GM21528 (cell line): ENCODE measurements around the gene MPO.

ENCODE experiments used
- ATAC-seq: cut with Tn5 transposase; IDR thresholded peaks from one replicate; pipeline ENCODE4 v1.9.1; 2021; ENCODE audit warnings: mild to moderate bottlenecking, moderate library complexity; ENCODE audit not compliant: unreplicated experiment, low FRiP score

The MPO gene

DNA sequence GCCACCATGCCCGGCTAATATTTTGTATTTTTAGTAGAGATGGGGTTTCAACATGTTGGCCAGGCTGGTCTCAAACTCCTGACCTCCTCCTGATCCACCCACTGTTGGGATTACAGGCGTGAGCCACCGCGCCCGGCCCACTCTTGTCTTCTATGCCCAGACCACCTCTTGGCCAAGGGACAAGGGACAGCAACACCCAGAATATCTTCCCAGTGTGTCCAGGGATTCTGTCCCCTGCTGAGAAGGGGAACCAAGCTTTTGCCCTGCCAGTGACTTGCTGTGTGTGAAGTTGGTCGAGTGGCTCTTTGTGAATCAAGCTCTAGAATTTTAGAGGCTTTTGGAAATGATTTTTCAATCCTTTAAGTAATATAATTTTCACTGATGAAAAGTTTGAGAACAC is 1.7 kb upstream of the MPO start:
- ATAC-seq: no peak

DNA sequence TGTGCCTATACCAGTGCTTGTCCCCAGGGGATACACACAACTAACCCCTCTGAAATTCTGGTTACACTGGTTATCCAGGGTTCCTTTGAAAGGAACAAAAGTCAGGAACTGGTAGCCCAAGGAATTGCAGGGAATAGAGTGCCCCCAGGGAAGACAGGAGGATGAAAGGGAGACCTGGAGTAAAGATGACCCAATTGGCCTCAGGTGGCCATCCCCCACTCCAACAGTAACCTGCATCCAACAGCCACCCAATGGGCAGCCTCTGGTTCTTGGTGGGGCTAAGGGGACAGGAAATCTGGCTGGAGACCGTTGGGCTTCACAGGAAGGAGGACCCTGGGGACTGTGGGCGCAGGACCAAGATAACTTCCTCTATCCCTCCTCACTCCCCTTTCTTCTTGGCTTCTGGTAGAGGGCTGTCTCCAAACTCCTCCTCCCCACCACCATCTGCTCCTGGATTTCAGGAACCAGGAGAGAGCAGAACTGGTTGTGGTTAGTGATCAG is 826 bp upstream of the MPO start:
- no peak for ATAC-seq

DNA sequence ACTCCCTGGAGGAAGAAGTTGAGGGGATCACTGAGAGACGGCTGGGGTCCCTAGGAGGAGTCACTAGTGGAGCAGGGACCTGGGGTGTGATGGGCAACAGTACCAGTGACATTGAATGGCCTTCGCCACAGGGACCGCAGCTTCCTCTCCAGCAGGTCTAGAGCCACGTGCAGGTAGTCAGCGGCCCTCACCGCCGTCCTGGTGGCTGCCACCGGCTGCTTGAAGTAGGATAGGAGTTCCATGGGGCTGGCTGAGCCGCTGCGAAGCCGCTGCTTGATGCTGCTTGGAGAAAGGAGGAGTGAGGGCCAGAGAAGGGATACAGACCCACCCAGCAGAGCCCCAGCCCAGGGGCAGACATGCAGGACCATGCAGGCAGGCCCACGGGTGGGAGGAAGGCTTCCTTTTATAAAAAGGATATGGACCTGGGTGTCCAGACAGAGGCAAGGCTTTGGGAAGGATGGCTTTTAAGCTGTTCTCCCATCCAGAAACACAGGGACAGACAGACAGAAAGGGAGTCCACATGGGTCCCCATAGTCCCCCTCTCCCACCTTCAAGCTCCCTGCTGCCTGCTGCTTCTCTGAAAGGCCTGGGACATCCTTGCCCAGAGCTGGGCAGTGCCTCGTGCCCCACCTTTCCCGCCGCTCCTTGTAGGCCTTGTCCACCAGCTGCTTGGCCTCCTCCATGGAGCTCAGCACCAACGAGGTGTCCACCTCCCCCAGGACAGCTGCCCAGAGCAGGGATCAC is 827 bp downstream of the MPO start:
- ATAC-seq: no peak

DNA sequence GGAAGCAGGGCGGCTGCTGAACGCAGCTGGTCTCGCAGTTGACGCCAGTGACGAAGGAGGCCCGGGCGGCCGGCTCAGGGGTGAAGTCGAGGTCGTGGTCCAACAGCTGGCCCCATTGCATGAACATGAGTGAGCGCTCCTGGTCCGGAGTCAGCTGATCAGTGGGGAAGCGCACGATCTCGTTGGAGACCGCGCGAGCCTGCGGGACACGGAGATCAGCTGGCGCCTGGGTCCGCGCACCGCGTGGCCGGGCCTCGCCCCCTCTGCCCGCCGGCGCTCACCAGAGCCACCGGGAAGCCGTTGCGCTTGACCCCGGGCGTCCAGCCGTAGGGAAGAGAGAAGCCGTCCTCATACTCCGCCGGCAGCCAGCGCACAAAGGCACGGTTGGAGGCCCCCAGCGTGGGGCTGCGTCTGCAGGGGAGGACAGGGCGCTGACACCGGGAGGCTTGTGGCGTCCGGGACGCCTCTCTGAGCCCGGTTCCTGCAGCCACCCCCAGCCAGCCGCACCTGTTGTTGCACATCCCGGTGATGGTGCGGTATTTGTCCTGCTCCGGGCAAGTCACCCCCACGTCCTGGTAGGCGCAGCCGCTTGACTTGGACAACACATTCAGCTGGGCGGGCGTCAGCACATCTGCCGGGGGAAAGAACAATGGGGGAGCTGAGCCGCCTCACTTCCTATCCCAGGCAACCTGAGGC is 1.6 kb downstream of the MPO start:
- no peak for ATAC-seq

DNA sequence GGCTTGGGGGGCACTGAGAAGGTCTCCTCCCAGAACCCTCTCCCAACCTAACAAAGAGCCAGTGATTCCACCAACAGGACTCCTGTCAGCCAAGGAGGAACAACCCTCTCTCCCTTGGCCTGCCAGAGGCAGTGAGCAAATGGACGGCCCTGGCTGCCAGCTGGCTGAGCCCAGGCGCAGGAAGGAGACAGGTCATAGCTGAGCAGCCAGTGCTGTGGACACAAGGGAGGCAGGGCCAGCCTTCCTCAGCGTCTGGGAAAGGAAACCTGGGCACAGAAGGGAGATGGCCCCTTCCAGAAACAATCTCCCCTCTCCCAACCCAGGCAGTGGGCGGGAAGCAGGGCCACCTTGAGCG is 2.1 kb downstream of the MPO start:
- ATAC-seq: no peak

DNA sequence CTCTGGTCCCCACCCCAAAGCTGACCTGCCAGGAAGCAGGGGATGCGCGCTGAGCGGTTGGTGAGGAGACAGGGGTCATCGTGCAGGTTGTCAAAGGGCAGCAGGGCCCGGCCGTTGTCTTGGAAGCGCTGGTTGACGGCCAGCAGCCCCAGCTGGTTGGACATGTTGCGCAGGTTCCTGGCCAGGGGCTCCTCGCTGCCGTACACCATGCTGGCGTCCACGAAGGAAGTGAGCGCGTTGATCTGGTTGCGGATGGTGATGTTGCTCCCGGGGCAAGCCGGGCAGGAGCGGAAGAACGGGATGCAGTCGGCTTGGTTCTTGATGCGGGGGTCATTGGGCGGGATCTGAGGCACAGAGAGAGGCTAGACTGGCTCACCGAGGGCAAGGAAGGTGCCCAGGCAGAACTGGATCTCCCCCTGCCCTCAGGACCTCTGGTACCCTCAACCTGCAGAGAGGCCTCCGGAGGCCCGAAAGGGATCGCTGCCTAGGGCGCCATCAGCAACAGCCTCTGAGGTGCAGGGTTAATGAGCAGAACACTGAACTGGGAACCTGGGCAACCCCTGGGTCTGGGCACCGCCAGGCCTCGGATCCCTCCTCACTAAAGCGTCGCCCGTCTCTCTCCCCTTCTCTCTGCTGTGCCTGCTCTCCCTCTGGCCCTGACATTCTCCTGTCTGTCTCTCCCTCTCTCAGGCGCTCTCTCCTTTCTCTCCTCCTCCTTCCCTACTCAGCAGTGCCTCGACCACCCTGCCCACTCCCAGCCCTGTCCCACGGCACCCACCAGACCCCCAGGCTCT is 2.7 kb downstream of the MPO start:
- ATAC-seq: no peak

DNA sequence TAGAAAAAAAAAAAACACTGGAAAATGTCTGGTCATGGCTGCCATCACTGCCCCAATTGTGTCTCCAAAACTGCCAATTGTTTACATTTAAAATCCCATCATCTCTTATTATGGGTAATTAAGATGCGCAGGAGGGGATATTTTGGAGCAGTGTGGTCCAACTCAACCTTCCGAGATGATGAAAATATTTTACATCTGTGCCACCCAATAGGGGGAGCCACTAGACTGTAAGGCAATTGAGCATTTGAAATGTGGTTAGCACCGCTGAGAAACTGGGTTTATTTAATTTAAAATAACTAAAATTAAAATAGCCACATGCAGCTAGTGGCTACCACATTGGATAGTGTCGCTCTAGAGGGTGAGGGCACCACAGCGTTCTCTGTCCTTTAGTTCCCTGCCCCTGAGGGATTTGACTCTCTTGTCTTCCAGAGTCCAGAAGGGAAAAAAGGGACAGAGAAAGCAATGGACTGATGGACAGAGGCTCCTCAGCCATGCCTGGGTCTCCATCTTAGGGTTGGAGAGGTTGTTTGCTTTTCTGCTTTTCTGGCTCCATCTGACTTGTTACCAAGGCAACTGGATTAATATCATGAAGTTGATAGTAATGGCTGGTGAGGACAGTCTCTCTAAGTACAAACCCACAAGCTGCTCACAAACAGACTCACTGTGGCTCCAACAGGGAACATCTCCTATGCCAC is 3.5 kb downstream of the MPO start:
- ATAC-seq: no peak

DNA sequence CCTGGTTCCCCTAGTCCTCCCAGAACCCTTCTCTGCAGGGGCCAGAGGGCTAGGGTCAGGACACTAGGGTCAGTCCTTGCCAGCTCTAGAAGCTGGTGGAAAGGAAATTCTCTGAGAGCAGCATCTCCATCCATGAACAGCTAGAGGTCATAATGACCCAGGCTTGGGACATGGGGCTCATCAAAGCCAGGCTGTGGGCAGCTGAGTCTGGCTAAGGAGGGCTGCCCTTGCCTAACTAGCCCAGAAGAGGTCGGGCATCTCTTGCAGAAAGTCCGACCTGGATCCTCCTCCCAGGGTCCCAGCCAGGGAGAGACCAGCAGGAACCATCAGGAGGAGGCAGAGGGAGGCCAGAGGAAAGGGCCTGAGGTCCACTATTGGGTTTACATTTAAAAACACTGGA is 4.3 kb downstream of the MPO start:
- no peak for ATAC-seq

DNA sequence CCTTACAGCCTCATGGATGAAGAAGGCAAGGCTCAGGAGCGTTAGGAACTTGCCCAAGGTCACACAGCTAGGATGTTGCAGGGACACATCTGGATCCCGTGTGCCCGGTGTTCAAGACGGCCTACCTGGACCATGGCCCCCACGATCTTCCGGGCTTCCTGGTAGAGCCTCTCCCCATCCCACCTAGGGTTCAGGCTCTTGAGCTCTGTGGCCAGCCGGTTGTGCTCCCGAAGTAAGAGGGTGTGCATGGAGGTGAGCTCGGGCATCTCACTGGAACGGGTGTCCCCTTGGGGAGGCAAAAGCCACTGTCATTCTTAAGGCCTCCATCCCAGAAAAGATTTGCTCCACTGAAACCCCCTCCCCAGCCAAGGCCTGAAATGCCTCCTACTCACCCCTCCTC is 5.3 kb downstream of the MPO start:
- no peak for ATAC-seq

DNA sequence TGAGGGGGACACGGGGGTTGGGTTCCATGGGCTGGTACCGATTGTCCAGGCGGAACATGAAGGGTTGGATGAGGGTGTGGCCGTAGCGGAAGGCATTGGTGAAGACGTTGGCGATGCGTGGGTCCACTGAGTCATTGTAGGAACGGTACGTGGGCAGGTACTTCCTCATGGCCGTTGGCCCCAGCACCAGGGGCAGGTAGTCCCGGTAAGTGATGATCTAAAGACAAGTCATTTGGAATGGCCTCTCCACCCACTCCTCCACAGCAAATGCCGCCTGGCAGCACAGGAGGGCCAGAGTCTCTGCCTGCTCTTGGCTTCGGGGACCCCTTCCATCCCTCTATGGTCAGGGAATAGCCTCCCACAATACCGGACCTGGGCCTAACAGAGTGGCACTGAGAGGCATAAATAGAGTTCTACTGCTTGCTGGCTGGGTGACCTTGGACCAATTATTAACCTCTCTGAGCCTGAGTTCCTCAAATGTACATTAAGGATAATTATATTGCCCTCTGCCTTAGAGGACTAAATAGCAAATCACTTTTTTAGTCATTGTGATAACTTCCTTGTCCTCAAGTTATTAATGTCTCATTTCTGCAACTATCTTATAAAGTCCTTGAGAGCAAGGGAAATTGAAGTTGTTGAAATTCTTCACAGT is 7.2 kb downstream of the MPO start:
- ATAC-seq: no peak

DNA sequence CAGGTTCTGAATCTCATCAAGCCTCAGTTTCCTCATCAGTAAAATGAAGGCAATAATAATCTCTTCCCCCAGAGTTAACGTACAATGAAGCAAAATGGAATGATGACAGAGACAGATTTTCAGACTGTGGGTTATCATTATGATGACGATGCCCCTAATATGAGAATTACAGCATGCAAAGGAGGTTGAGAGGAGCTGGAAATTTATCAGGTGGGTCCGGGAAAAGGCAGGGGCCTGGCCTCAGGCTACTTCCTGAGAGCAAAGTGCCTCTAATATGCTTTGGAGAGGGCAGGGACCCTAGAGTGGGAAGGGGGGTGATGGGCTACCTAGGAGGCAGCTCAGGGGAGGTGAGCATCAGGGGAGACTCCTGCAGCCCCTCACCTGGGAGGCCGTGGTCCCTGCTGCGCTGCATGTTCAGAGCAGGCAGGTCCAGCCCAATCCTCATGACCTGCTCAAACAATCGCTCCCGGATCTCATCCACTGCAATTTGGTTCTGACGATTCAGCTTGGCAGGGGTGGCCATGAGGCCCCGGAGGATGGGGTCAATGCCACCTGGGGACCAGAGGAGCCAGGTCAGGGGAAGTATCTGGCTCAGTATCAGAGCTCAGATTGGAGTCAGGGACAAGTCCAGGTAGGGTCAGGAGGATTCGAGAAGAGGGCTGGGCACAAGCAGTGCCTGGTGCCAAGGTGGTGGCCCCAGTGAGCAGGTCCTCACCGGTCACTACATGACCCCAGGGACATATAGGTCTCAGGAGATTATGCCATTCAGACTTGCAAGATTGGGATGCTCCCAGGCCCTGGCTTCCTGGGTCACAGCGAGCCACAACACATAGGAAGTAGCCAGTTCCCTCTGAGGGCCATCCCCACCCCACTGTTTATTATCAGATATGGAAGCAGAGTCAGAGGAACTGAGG is 8.1 kb downstream of the MPO start:
- ATAC-seq: no peak

DNA sequence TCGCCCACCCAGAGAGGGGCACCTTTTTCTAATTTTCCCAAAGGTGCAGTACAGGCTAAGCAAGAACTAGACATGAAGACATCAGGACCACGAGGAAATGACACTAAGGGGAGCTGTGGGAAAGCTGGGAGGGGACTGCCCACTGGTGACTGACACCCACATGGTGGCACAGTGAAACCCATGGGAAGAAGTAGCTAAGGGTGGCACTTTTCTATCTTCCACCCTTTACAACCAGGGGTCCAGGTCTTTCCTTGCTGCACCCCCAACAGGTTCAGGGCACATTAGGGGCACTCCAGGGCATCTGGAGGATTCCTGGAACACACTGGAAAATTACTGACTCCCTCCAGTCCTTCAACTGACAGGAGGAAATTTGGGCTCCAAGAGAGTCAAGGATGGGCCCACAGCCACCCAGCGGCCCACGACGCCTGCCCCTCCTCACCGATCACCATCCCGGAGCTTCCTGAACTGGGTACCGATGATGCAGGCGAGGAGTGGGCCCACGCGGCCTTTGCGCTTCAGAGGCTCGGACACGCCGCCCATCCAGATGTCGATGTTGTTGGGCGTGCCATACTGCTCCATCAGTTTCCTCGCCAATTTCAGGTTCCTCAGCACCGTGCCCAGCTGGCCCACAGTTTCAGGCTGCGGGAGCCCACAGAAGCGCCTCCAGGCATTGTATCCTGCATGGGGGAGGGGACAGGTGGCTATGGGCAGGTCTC is 9.4 kb downstream of the MPO start:
- no peak for ATAC-seq

DNA sequence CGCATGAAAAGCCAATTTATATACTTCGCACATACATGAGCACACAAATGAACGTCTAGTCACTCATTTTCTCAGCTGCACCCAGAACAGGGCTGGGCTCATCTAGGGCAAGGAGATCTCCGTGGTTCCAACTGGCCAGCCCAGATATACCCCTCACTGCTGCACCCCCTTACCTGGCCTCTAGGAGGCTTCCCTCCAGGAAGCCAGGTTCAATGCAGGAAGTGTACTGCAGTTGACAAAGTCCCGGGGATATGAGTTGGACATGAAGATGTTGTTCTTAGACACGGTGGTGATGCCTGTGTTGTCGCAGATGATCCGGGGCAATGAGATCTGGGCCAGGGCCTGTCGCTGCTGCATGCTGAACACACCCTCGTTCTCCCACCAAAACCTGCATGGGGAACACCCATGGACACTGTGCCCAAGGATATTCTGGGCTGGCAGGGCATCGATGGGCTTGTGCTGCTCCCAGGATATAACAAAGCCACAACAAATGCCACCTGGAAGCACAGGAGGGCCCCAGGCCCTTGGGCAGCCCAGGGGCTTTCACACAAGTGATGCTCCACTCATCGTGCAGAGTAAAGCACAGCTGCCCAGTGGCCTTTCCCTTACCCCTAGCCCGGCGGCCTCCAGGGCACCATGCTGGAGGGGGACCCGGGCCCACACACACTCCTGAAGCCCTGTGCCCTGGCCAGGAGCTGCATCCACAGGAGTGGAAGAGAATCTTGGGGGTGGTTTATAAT is 10.1 kb downstream of the MPO start:
- no peak for ATAC-seq

DNA sequence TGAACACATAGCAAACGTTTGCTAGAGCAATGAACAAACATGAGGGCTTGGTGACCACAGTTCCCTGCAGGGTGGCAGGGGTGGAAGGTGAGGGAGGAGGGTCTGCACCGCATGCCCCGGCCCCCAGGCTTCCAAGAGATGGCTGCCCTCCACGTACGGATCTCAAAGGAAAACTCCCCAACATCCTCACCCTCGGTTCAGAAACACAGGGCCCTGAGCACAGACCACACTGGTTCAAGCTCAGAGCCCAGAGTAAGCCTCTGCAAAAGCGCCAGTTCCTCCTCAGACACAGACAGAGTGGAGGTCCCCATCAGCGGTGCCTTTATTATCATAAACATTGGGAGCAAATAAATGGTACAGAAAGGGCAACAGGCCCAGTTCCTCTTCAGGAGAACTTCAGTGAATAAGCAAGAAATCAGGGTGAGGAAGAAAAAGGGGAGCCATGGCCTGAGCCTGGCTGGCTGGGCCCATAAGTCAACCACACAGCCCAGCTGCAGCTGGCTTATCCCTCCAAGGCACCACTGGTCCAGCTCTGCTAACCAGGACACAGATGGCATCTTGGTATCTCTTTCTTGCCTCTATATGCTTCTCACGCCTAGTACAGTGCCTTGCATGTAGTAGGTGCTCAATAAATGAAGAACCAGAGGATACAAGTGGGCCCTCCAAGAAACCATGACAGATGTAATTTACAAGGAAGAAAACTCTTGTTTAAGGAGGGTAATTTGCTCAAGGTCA is 11.0 kb downstream of the MPO start:
- ATAC-seq: no peak

DNA sequence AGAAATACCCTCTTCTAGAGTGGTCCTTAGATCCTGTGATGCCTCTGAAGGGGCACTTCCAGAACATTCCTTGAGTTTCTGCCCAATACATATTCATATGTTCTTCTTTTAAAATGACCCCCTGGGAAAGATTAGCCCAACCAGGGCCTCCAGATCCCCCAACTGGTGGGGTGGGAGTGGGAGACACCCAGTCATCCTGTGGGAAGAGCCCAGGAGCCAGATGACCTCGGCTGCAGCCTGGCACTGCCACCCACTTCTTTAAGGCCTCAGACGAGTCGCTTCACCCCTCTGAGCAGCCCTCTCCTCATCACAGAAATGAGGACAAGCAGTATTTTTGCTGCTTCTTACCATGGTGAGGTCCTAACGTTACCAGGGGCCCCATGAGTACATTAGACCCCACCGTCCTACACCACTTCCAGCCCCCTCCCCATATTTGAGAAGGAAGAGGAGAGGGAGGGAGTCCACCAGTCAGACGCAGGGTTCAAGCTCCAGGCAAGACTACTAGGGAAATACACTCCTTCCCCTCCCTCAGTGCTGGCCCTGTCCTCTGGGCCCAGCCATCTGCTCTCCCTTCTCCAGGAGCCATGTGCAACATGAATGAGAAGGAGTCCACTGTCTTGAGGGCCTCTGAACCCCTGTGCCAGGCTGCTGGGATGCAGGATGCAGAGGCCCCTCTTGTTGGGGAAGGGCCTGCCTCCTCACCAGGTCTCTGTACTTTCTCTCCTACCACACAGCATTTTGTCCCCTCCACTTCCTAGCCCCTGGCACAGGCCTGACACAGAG is 11.8 kb downstream of the MPO start:
- no peak for ATAC-seq

DNA sequence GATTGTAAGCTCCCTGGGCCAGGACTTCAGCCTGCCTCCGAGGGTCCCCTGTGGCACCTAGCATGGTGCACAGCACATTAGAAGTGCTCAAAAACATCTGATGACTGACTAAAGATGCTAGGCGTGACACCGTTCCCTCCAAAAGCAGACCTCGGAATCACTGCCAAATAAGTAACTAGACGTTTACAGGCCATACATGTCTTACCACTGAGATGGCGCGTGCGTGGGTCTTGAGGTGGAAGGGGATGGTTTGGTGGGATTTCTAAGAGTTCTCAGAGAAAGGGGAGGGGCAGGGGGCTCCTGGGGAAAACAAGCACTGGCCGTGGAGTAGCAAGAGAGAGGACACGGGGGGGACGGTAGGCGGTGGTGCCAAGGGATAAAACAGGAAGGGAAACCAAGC is 12.4 kb downstream of the MPO start:
- no peak for ATAC-seq
